ENCODE results near the gene TOP3A. TPM values are rescaled to one million over a fixed set of nuclear protein-coding genes. Genes with fewer than 3 reads are reported as not detected.

Gene TOP3A
- total RNA-seq, 1 experiment from 2014 or later, result 100 TPM

- Histone ChIP-seq H3K27me3 (replicated peaks; ENCODE audit: insufficient read depth, low read depth, low read length, poor library complexity) (no peaks in the 10 kb centered on the region), H3K36me3 (ENCODE audit: insufficient read depth, low read length, poor library complexity, severe bottlenecking) (peaks cover 73% of the 10 kb centered on the region), H3K9me3 (ENCODE audit: low read depth, low read length, poor library complexity, severe bottlenecking) (no peaks in the 10 kb centered on the region), H3K27ac (ENCODE audit: low read depth, low read length, poor library complexity, severe bottlenecking) (no peak overlapping the region), H3K4me3 (ENCODE audit: low read depth, low read length, poor library complexity, severe bottlenecking) (no peak overlapping the region), H3K4me1 (ENCODE audit: insufficient read depth, low read length, poor library complexity, severe bottlenecking) (no peaks in the 10 kb centered on the region)
- DNase-seq (ENCODE audit: low spot score), result no peak
- CTCF ChIA-PET, result no interaction called here
- POLR2A ChIA-PET (ENCODE audit: low non-redundant PET), result no interaction called here
- TF ChIP-seq EZH2 (IDR thresholded peaks at IDR 0.05; ENCODE audit: borderline replicate concordance, low read depth, low read length, poor library complexity, severe bottlenecking) (no peak), CTCF (conservative IDR thresholded peaks at IDR 0.05; ENCODE audit: low read depth, low read length) (no peak)
- BruUV-seq (replicated peaks), result no TSS peak
- intact Hi-C loops (cut with micrococcal nuclease; ENCODE audit: unreplicated experiment), result no loop called here
Measured at GRCh38 chr17:18285296-18285695, 29.5 kb downstream of the TOP3A start.

GRCh38 chr17:18281788-18282187 lies 33.0 kb downstream of the TOP3A start:
- CTCF ChIA-PET, result no interaction called here
- Histone ChIP-seq H3K36me3 (ENCODE audit: insufficient read depth, low read length, poor library complexity, severe bottlenecking) (peaks cover 76% of the 10 kb centered on the region), H3K4me3 (ENCODE audit: low read depth, low read length, poor library complexity, severe bottlenecking) (no peak overlapping the region), H3K27me3 (replicated peaks; ENCODE audit: insufficient read depth, low read depth, low read length, poor library complexity) (no peaks in the 10 kb centered on the region), H3K27ac (ENCODE audit: low read depth, low read length, poor library complexity, severe bottlenecking) (no peak overlapping the region), H3K4me1 (ENCODE audit: insufficient read depth, low read length, poor library complexity, severe bottlenecking) (no peaks in the 10 kb centered on the region), H3K9me3 (ENCODE audit: low read depth, low read length, poor library complexity, severe bottlenecking) (no peaks in the 10 kb centered on the region)
- intact Hi-C loops (cut with micrococcal nuclease; ENCODE audit: unreplicated experiment), result no loop called here
- no peak for DNase-seq (ENCODE audit: low spot score)
- TF ChIP-seq EZH2 (IDR thresholded peaks at IDR 0.05; ENCODE audit: borderline replicate concordance, low read depth, low read length, poor library complexity, severe bottlenecking), result no peak
- TF ChIP-seq CTCF (conservative IDR thresholded peaks at IDR 0.05; ENCODE audit: low read depth, low read length), result no peak
- BruUV-seq (replicated peaks), result no TSS peak
- POLR2A ChIA-PET (ENCODE audit: low non-redundant PET), result no interaction called here

- DNase-seq (ENCODE audit: low spot score), result no peak
- ChIA-PET POLR2A (ENCODE audit: low non-redundant PET) (interaction anchor here (0.6 kb wide), 1 partner anchor 63 kb away, joined by 4 read pairs; no protein-coding TSS in a partner anchor), CTCF (no interaction called here)
- Histone ChIP-seq H3K36me3 (ENCODE audit: insufficient read depth, low read length, poor library complexity, severe bottlenecking) (peaks cover 84% of the 10 kb centered on the region), H3K27ac (ENCODE audit: low read depth, low read length, poor library complexity, severe bottlenecking) (no peak overlapping the region), H3K4me1 (ENCODE audit: insufficient read depth, low read length, poor library complexity, severe bottlenecking) (no peaks in the 10 kb centered on the region), H3K9me3 (ENCODE audit: low read depth, low read length, poor library complexity, severe bottlenecking) (no peaks in the 10 kb centered on the region), H3K4me3 (ENCODE audit: low read depth, low read length, poor library complexity, severe bottlenecking) (no peak overlapping the region), H3K27me3 (replicated peaks; ENCODE audit: insufficient read depth, low read depth, low read length, poor library complexity) (no peaks in the 10 kb centered on the region)
- no TSS peak for BruUV-seq (replicated peaks)
- TF ChIP-seq EZH2 (IDR thresholded peaks at IDR 0.05; ENCODE audit: borderline replicate concordance, low read depth, low read length, poor library complexity, severe bottlenecking), result no peak
- TF ChIP-seq CTCF (conservative IDR thresholded peaks at IDR 0.05; ENCODE audit: low read depth, low read length), result no peak
- intact Hi-C loops (cut with micrococcal nuclease; ENCODE audit: unreplicated experiment), result no loop called here
Measured at GRCh38 chr17:18280766-18281371, 33.9 kb downstream of the TOP3A start.

All from A673 (cell line).